Measurements from ENCODE around the gene GABRB2.

GABRB2 gene

GRCh38 chr5:161467703-161468102, 78.8 kb downstream of the GABRB2 start:
- no peak overlapping the region for H3K27ac ChIP-seq (ENCODE audit: low read length)
- H3K4me3 ChIP-seq (ENCODE audit: low read length): no peak overlapping the region
- H3K4me1 ChIP-seq (ENCODE audit: insufficient read depth, low read length): no peaks in the 10 kb centered on the region
- H3K27me3 ChIP-seq (ENCODE audit: insufficient read depth, low read length): no peaks in the 10 kb centered on the region
- no peak overlapping the region for H3K9ac ChIP-seq (ENCODE audit: low read depth, low read length)
- no peaks in the 10 kb centered on the region for H3K9me3 ChIP-seq (ENCODE audit: insufficient read depth, low read depth, low read length)
- no peaks in the 10 kb centered on the region for H3K36me3 ChIP-seq (ENCODE audit: insufficient read depth, low read depth, low read length)

- no peaks in the 10 kb centered on the region for H3K27me3 ChIP-seq (ENCODE audit: insufficient read depth, low read length)
- peaks cover 8% of the 10 kb centered on the region; the same call in 1 of the 2 replicates for H3K4me1 ChIP-seq (ENCODE audit: insufficient read depth, low read length)
- H3K9ac ChIP-seq (ENCODE audit: low read depth, low read length): no peak overlapping the region
- no peaks in the 10 kb centered on the region for H3K36me3 ChIP-seq (ENCODE audit: insufficient read depth, low read depth, low read length)
- no peaks in the 10 kb centered on the region for H3K9me3 ChIP-seq (ENCODE audit: insufficient read depth, low read depth, low read length)
- H3K4me3 ChIP-seq (ENCODE audit: low read length): no peak overlapping the region
- H3K27ac ChIP-seq (ENCODE audit: low read length): no peak overlapping the region
These were observed 85.8 kb downstream of the GABRB2 start for GRCh38 chr5:161460741-161461140.

GRCh38 chr5:161446655-161447054, 99.9 kb downstream of the GABRB2 start:
- Histone ChIP-seq H3K4me1 (ENCODE audit: insufficient read depth, low read length) (no peaks in the 10 kb centered on the region), H3K9ac (ENCODE audit: low read depth, low read length) (no peak overlapping the region), H3K4me3 (ENCODE audit: low read length) (no peak overlapping the region), H3K27me3 (ENCODE audit: insufficient read depth, low read length) (no peaks in the 10 kb centered on the region), H3K27ac (ENCODE audit: low read length) (no peak overlapping the region), H3K9me3 (ENCODE audit: insufficient read depth, low read depth, low read length) (no peaks in the 10 kb centered on the region), H3K36me3 (ENCODE audit: insufficient read depth, low read depth, low read length) (no peaks in the 10 kb centered on the region)

GRCh38 chr5:161442471-161442870, 104.1 kb downstream of the GABRB2 start:
- Histone ChIP-seq H3K27me3 (ENCODE audit: insufficient read depth, low read length) (no peaks in the 10 kb centered on the region), H3K4me1 (ENCODE audit: insufficient read depth, low read length) (no peaks in the 10 kb centered on the region), H3K4me3 (ENCODE audit: low read length) (no peak overlapping the region), H3K36me3 (ENCODE audit: insufficient read depth, low read depth, low read length) (no peaks in the 10 kb centered on the region), H3K27ac (ENCODE audit: low read length) (no peak overlapping the region), H3K9me3 (ENCODE audit: insufficient read depth, low read depth, low read length) (no peaks in the 10 kb centered on the region), H3K9ac (ENCODE audit: low read depth, low read length) (no peak overlapping the region)

GRCh38 chr5:161432798-161433197, 113.7 kb downstream of the GABRB2 start:
- H3K4me1 ChIP-seq (ENCODE audit: insufficient read depth, low read length): peaks cover 5% of the 10 kb centered on the region; the same call in 1 of the 2 replicates
- H3K27me3 ChIP-seq (ENCODE audit: insufficient read depth, low read length): no peaks in the 10 kb centered on the region
- H3K9me3 ChIP-seq (ENCODE audit: insufficient read depth, low read depth, low read length): no peaks in the 10 kb centered on the region
- H3K4me3 ChIP-seq (ENCODE audit: low read length): no peak overlapping the region
- H3K36me3 ChIP-seq (ENCODE audit: insufficient read depth, low read depth, low read length): no peaks in the 10 kb centered on the region
- no peak overlapping the region for H3K27ac ChIP-seq (ENCODE audit: low read length)
- no peak overlapping the region for H3K9ac ChIP-seq (ENCODE audit: low read depth, low read length)

GRCh38 chr5:161431963-161432362, 114.6 kb downstream of the GABRB2 start:
- Histone ChIP-seq H3K4me3 (ENCODE audit: low read length) (no peak overlapping the region), H3K4me1 (ENCODE audit: insufficient read depth, low read length) (peaks cover 5% of the 10 kb centered on the region; the same call in 1 of the 2 replicates), H3K27me3 (ENCODE audit: insufficient read depth, low read length) (no peaks in the 10 kb centered on the region), H3K36me3 (ENCODE audit: insufficient read depth, low read depth, low read length) (no peaks in the 10 kb centered on the region), H3K9ac (ENCODE audit: low read depth, low read length) (no peak overlapping the region), H3K27ac (ENCODE audit: low read length) (no peak overlapping the region), H3K9me3 (ENCODE audit: insufficient read depth, low read depth, low read length) (no peaks in the 10 kb centered on the region)

GRCh38 chr5:161421067-161421466, 125.5 kb downstream of the GABRB2 start:
- Histone ChIP-seq H3K4me3 (ENCODE audit: low read length) (no peak overlapping the region), H3K9ac (ENCODE audit: low read depth, low read length) (no peak overlapping the region), H3K27ac (ENCODE audit: low read length) (no peak overlapping the region), H3K9me3 (ENCODE audit: insufficient read depth, low read depth, low read length) (no peaks in the 10 kb centered on the region; the same call in 1 of the 2 replicates), H3K4me1 (ENCODE audit: insufficient read depth, low read length) (no peaks in the 10 kb centered on the region), H3K27me3 (ENCODE audit: insufficient read depth, low read length) (no peaks in the 10 kb centered on the region), H3K36me3 (ENCODE audit: insufficient read depth, low read depth, low read length) (no peaks in the 10 kb centered on the region)

GRCh38 chr5:161420521-161420920, 126.0 kb downstream of the GABRB2 start:
- no peaks in the 10 kb centered on the region; the same call in 1 of the 2 replicates for H3K9me3 ChIP-seq (ENCODE audit: insufficient read depth, low read depth, low read length)
- H3K27me3 ChIP-seq (ENCODE audit: insufficient read depth, low read length): no peaks in the 10 kb centered on the region
- no peaks in the 10 kb centered on the region for H3K4me1 ChIP-seq (ENCODE audit: insufficient read depth, low read length)
- H3K9ac ChIP-seq (ENCODE audit: low read depth, low read length): no peak overlapping the region
- H3K27ac ChIP-seq (ENCODE audit: low read length): no peak overlapping the region
- H3K36me3 ChIP-seq (ENCODE audit: insufficient read depth, low read depth, low read length): no peaks in the 10 kb centered on the region
- H3K4me3 ChIP-seq (ENCODE audit: low read length): no peak overlapping the region

GRCh38 chr5:161414896-161415295, 131.6 kb downstream of the GABRB2 start:
- no peaks in the 10 kb centered on the region for H3K9me3 ChIP-seq (ENCODE audit: insufficient read depth, low read depth, low read length)
- no peaks in the 10 kb centered on the region for H3K27me3 ChIP-seq (ENCODE audit: insufficient read depth, low read length)
- no peak overlapping the region for H3K27ac ChIP-seq (ENCODE audit: low read length)
- no peaks in the 10 kb centered on the region for H3K4me1 ChIP-seq (ENCODE audit: insufficient read depth, low read length)
- H3K4me3 ChIP-seq (ENCODE audit: low read length): no peak overlapping the region
- no peaks in the 10 kb centered on the region for H3K36me3 ChIP-seq (ENCODE audit: insufficient read depth, low read depth, low read length)
- H3K9ac ChIP-seq (ENCODE audit: low read depth, low read length): no peak overlapping the region

- Histone ChIP-seq H3K9me3 (ENCODE audit: insufficient read depth, low read depth, low read length) (no peaks in the 10 kb centered on the region), H3K27me3 (ENCODE audit: insufficient read depth, low read length) (no peaks in the 10 kb centered on the region), H3K4me1 (ENCODE audit: insufficient read depth, low read length) (no peaks in the 10 kb centered on the region), H3K4me3 (ENCODE audit: low read length) (no peak overlapping the region), H3K36me3 (ENCODE audit: insufficient read depth, low read depth, low read length) (no peaks in the 10 kb centered on the region), H3K27ac (ENCODE audit: low read length) (no peak overlapping the region), H3K9ac (ENCODE audit: low read depth, low read length) (no peak overlapping the region)
These were observed 132.5 kb downstream of the GABRB2 start for GRCh38 chr5:161414037-161414436.

- no peak overlapping the region for H3K4me3 ChIP-seq (ENCODE audit: low read length)
- H3K9me3 ChIP-seq (ENCODE audit: insufficient read depth, low read depth, low read length): no peaks in the 10 kb centered on the region
- H3K27me3 ChIP-seq (ENCODE audit: insufficient read depth, low read length): no peaks in the 10 kb centered on the region
- H3K27ac ChIP-seq (ENCODE audit: low read length): no peak overlapping the region
- H3K4me1 ChIP-seq (ENCODE audit: insufficient read depth, low read length): no peaks in the 10 kb centered on the region
- H3K9ac ChIP-seq (ENCODE audit: low read depth, low read length): no peak overlapping the region
- no peaks in the 10 kb centered on the region for H3K36me3 ChIP-seq (ENCODE audit: insufficient read depth, low read depth, low read length)
These were observed 133.7 kb downstream of the GABRB2 start for GRCh38 chr5:161412792-161413191.

GRCh38 chr5:161411156-161411555, 135.4 kb downstream of the GABRB2 start:
- no peaks in the 10 kb centered on the region for H3K36me3 ChIP-seq (ENCODE audit: insufficient read depth, low read depth, low read length)
- no peaks in the 10 kb centered on the region for H3K9me3 ChIP-seq (ENCODE audit: insufficient read depth, low read depth, low read length)
- no peaks in the 10 kb centered on the region for H3K4me1 ChIP-seq (ENCODE audit: insufficient read depth, low read length)
- no peak overlapping the region for H3K9ac ChIP-seq (ENCODE audit: low read depth, low read length)
- no peaks in the 10 kb centered on the region for H3K27me3 ChIP-seq (ENCODE audit: insufficient read depth, low read length)
- no peak overlapping the region for H3K4me3 ChIP-seq (ENCODE audit: low read length)
- no peak overlapping the region for H3K27ac ChIP-seq (ENCODE audit: low read length)

- H3K27ac ChIP-seq (ENCODE audit: low read length): no peak overlapping the region
- H3K27me3 ChIP-seq (ENCODE audit: insufficient read depth, low read length): no peaks in the 10 kb centered on the region
- H3K36me3 ChIP-seq (ENCODE audit: insufficient read depth, low read depth, low read length): no peaks in the 10 kb centered on the region
- H3K4me3 ChIP-seq (ENCODE audit: low read length): no peak overlapping the region
- no peaks in the 10 kb centered on the region for H3K9me3 ChIP-seq (ENCODE audit: insufficient read depth, low read depth, low read length)
- no peak overlapping the region for H3K9ac ChIP-seq (ENCODE audit: low read depth, low read length)
- no peaks in the 10 kb centered on the region for H3K4me1 ChIP-seq (ENCODE audit: insufficient read depth, low read length)
These were observed 135.9 kb downstream of the GABRB2 start for GRCh38 chr5:161410640-161411039.
